ENCODE data around the gene OSBPL9. TPM values are rescaled to one million over a fixed set of nuclear protein-coding genes. Genes with fewer than 3 reads are reported as not detected.

OSBPL9 gene
- total RNA-seq, 2 experiments from 2014 or later = 50.8 to 51.1 TPM

- Mint-ChIP-seq H3K27ac (no peak overlapping the region), H3K4me3 (no peak overlapping the region), H3K9me3 (no peaks in the 10 kb centered on the region), H3K36me3 (peaks cover 4% of the 10 kb centered on the region), H3K4me1 (peaks cover 24% of the 10 kb centered on the region), H3K27me3 (no peaks in the 10 kb centered on the region)
- POLR2A ChIA-PET = interaction anchor here (0.8 to 1.5 kb wide), 2 partner anchors 100 to 112 kb away, joined by 3 read pairs; partner anchors contain the start of gene EPS15
- DNase-seq (no peak), ATAC-seq (ENCODE audit: low read depth) (no peak)
Observed at GRCh38 chr1:51618715-51619114, 1.8 kb downstream of the OSBPL9 start.

GRCh38 chr1:51620470-51620869, 3.6 kb downstream of the OSBPL9 start:
- no peak for ATAC-seq (ENCODE audit: low read depth)
- Mint-ChIP-seq H3K27me3 (no peaks in the 10 kb centered on the region), H3K4me1 (peaks cover 26% of the 10 kb centered on the region), H3K4me3 (no peak overlapping the region), H3K9me3 (no peaks in the 10 kb centered on the region), H3K27ac (no peak overlapping the region), H3K36me3 (peaks cover 4% of the 10 kb centered on the region)
- POLR2A ChIA-PET = no interaction called here
- no peak for DNase-seq

- peaks cover 4% of the 10 kb centered on the region for H3K36me3 Mint-ChIP-seq
- DNase-seq (no peak), ATAC-seq (ENCODE audit: low read depth) (no peak)
- H3K4me3 Mint-ChIP-seq = no peak overlapping the region
- H3K27ac Mint-ChIP-seq = no peak overlapping the region
- peaks cover 26% of the 10 kb centered on the region for H3K4me1 Mint-ChIP-seq
- no peaks in the 10 kb centered on the region for H3K9me3 Mint-ChIP-seq
- H3K27me3 Mint-ChIP-seq = no peaks in the 10 kb centered on the region
- POLR2A ChIA-PET = no interaction called here
Observed at GRCh38 chr1:51621161-51621560, 4.3 kb downstream of the OSBPL9 start.

GRCh38 chr1:51621841-51622454, 5.1 kb downstream of the OSBPL9 start:
- no peaks in the 10 kb centered on the region for H3K27me3 Mint-ChIP-seq
- H3K9me3 Mint-ChIP-seq = no peaks in the 10 kb centered on the region
- H3K36me3 Mint-ChIP-seq = peaks cover 4% of the 10 kb centered on the region
- POLR2A ChIA-PET = no interaction called here
- DNase-seq (no peak), ATAC-seq (ENCODE audit: low read depth) (no peak)
- no peak overlapping the region for H3K27ac Mint-ChIP-seq
- H3K4me1 Mint-ChIP-seq = peaks cover 21% of the 10 kb centered on the region
- no peak overlapping the region for H3K4me3 Mint-ChIP-seq

- Mint-ChIP-seq H3K4me3 (no peak overlapping the region), H3K36me3 (peaks cover 4% of the 10 kb centered on the region), H3K27me3 (no peaks in the 10 kb centered on the region), H3K27ac (no peak overlapping the region), H3K9me3 (no peaks in the 10 kb centered on the region), H3K4me1 (peaks cover 19% of the 10 kb centered on the region)
- POLR2A ChIA-PET = no interaction called here
- DNase-seq = no peak
- no peak for ATAC-seq (ENCODE audit: low read depth)
Observed at GRCh38 chr1:51622455-51622913, 5.6 kb downstream of the OSBPL9 start.

- Mint-ChIP-seq H3K27me3 (no peaks in the 10 kb centered on the region), H3K4me3 (no peak overlapping the region), H3K9me3 (no peaks in the 10 kb centered on the region), H3K36me3 (peaks cover 4% of the 10 kb centered on the region), H3K4me1 (peaks cover 14% of the 10 kb centered on the region), H3K27ac (no peak overlapping the region)
- DNase-seq = no peak
- POLR2A ChIA-PET = no interaction called here
- ATAC-seq (ENCODE audit: low read depth) = no peak
Observed at GRCh38 chr1:51623025-51623424, 6.1 kb downstream of the OSBPL9 start.

GRCh38 chr1:51623450-51623849, 6.6 kb downstream of the OSBPL9 start:
- no peak for ATAC-seq (ENCODE audit: low read depth)
- no peaks in the 10 kb centered on the region for H3K9me3 Mint-ChIP-seq
- DNase-seq = no peak
- POLR2A ChIA-PET = no interaction called here
- H3K36me3 Mint-ChIP-seq = peaks cover 4% of the 10 kb centered on the region
- H3K27me3 Mint-ChIP-seq = no peaks in the 10 kb centered on the region
- peaks cover 11% of the 10 kb centered on the region for H3K4me1 Mint-ChIP-seq
- H3K27ac Mint-ChIP-seq = no peak overlapping the region
- no peak overlapping the region for H3K4me3 Mint-ChIP-seq

GRCh38 chr1:51624855-51625254, 8.0 kb downstream of the OSBPL9 start:
- ATAC-seq (ENCODE audit: low read depth) = no peak
- H3K4me1 Mint-ChIP-seq = peaks cover 11% of the 10 kb centered on the region

GRCh38 chr1:51627672-51628071, 10.8 kb downstream of the OSBPL9 start:
- H3K4me3 Mint-ChIP-seq = no peak overlapping the region
- no peak overlapping the region for H3K27ac Mint-ChIP-seq
- H3K4me1 Mint-ChIP-seq = peaks cover 7% of the 10 kb centered on the region
- no peaks in the 10 kb centered on the region for H3K27me3 Mint-ChIP-seq
- no peak for ATAC-seq (ENCODE audit: low read depth)
- no peaks in the 10 kb centered on the region for H3K9me3 Mint-ChIP-seq
- no peak for DNase-seq
- POLR2A ChIA-PET = no interaction called here
- H3K36me3 Mint-ChIP-seq = peaks cover 2% of the 10 kb centered on the region

More at GRCh38 chr1:51624855-51625254, 8.0 kb downstream of the OSBPL9 start:
- POLR2A ChIA-PET = no interaction called here
- Mint-ChIP-seq H3K27ac (no peak overlapping the region), H3K9me3 (no peaks in the 10 kb centered on the region), H3K36me3 (peaks cover 6% of the 10 kb centered on the region), H3K4me3 (no peak overlapping the region), H3K27me3 (no peaks in the 10 kb centered on the region)
- no peak for DNase-seq

- H3K36me3 Mint-ChIP-seq = peaks cover 2% of the 10 kb centered on the region
- H3K27ac Mint-ChIP-seq = no peak overlapping the region
- no peak overlapping the region for H3K4me3 Mint-ChIP-seq
- ATAC-seq (ENCODE audit: low read depth) (no peak), DNase-seq (no peak)
- H3K27me3 Mint-ChIP-seq = no peaks in the 10 kb centered on the region
- H3K9me3 Mint-ChIP-seq = no peaks in the 10 kb centered on the region
- POLR2A ChIA-PET = no interaction called here
- peaks cover 5% of the 10 kb centered on the region for H3K4me1 Mint-ChIP-seq
Observed at GRCh38 chr1:51628715-51629590, 12.1 kb downstream of the OSBPL9 start.

GRCh38 chr1:51629918-51630317, 13.0 kb downstream of the OSBPL9 start:
- Mint-ChIP-seq H3K36me3 (peaks cover 2% of the 10 kb centered on the region), H3K9me3 (no peaks in the 10 kb centered on the region), H3K27me3 (no peaks in the 10 kb centered on the region), H3K4me1 (peaks cover 6% of the 10 kb centered on the region), H3K27ac (no peak overlapping the region), H3K4me3 (no peak overlapping the region)
- DNase-seq (no peak), ATAC-seq (ENCODE audit: low read depth) (no peak)
- POLR2A ChIA-PET = no interaction called here

- no peaks in the 10 kb centered on the region for H3K27me3 Mint-ChIP-seq
- H3K36me3 Mint-ChIP-seq = peaks cover 2% of the 10 kb centered on the region
- H3K9me3 Mint-ChIP-seq = no peaks in the 10 kb centered on the region
- no peak for DNase-seq
- H3K4me3 Mint-ChIP-seq = no peak overlapping the region
- POLR2A ChIA-PET = no interaction called here
- H3K27ac Mint-ChIP-seq = no peak overlapping the region
- ATAC-seq (ENCODE audit: low read depth) = no peak
- peaks cover 7% of the 10 kb centered on the region for H3K4me1 Mint-ChIP-seq
Observed at GRCh38 chr1:51630393-51630792, 13.5 kb downstream of the OSBPL9 start.

GRCh38 chr1:51630922-51631321, 14.0 kb downstream of the OSBPL9 start:
- Mint-ChIP-seq H3K36me3 (peaks cover 2% of the 10 kb centered on the region), H3K27me3 (no peaks in the 10 kb centered on the region), H3K27ac (no peak overlapping the region), H3K9me3 (no peaks in the 10 kb centered on the region), H3K4me1 (peaks cover 7% of the 10 kb centered on the region), H3K4me3 (no peak overlapping the region)
- DNase-seq = no peak
- POLR2A ChIA-PET = no interaction called here
- no peak for ATAC-seq (ENCODE audit: low read depth)

- POLR2A ChIA-PET = no interaction called here
- Mint-ChIP-seq H3K4me3 (no peak overlapping the region), H3K27ac (no peak overlapping the region), H3K4me1 (peaks cover 7% of the 10 kb centered on the region), H3K9me3 (no peaks in the 10 kb centered on the region), H3K27me3 (no peaks in the 10 kb centered on the region), H3K36me3 (peaks cover 2% of the 10 kb centered on the region)
- ATAC-seq (ENCODE audit: low read depth) = no peak
- DNase-seq = no peak
Observed at GRCh38 chr1:51631747-51632146, 14.9 kb downstream of the OSBPL9 start.

Measured in activated naive CD8-positive, alpha-beta T cell treated with anti-CD3 and anti-CD28 coated beads, Interleukin-2, amount 10 ng/mL, durations not matched to agents 7 days and 5 days (primary cell).